Activated naive CD4-positive, alpha-beta T cell treated with anti-CD3 and anti-CD28 coated beads, Interleukin-2, amount 10 ng/mL, durations not matched to agents 7 days and 5 days (primary cell): ENCODE measurements around the gene HES5.
A peak's percentile ranks its signal among the peaks of the same experiment; 100 is the strongest.

Source experiments
- CTCF ChIA-PET: fragments of 350-600 bp; sonication (Branson Sonifier 250); formaldehyde crosslinking; loops from one replicate; lab custom pipeline; 2021; ENCODE audit warnings: antibody characterized with exemption; lab: Charles Lee
- DNase-seq: peaks from one replicate; pipeline ENCODE4 v3.0.0-alpha.2; 2020
- H3K27ac Mint-ChIP-seq: one replicate; pipeline ENCODE4 v1.8.0; 2021; ENCODE audit warnings: mild to moderate bottlenecking, moderate library complexity, mixed read lengths
- H3K27me3 Mint-ChIP-seq: one replicate; pipeline ENCODE4 v1.8.0; 2021; ENCODE audit warnings: mild to moderate bottlenecking, mixed read lengths
- H3K36me3 Mint-ChIP-seq: one replicate; pipeline ENCODE4 v1.8.0; 2021; ENCODE audit warnings: mixed read lengths
- H3K4me1 Mint-ChIP-seq: one replicate; pipeline ENCODE4 v1.8.0; 2021; ENCODE audit warnings: mixed read lengths
- H3K4me3 Mint-ChIP-seq: one replicate; pipeline ENCODE4 v1.8.0; 2021; ENCODE audit warnings: mild to moderate bottlenecking, moderate library complexity, mixed read lengths
- H3K9me3 Mint-ChIP-seq: one replicate; pipeline ENCODE4 v1.8.0; 2021; ENCODE audit warnings: mixed read lengths

Gene HES5

GRCh38 chr1:2504949-2505272 is 25.2 kb downstream of the HES5 start:
- H3K27me3 Mint-ChIP-seq = no peaks in the 10 kb centered on the region
- peaks cover 8% of the 10 kb centered on the region for H3K4me1 Mint-ChIP-seq
- no peak overlapping the region for H3K4me3 Mint-ChIP-seq
- H3K36me3 Mint-ChIP-seq = peaks cover 13% of the 10 kb centered on the region
- no peak overlapping the region for H3K27ac Mint-ChIP-seq
- DNase-seq = no peak
- CTCF ChIA-PET = no interaction called here
- no peaks in the 10 kb centered on the region for H3K9me3 Mint-ChIP-seq

- Mint-ChIP-seq H3K4me1 (peaks cover 13% of the 10 kb centered on the region), H3K27ac (no peak overlapping the region)
- CTCF ChIA-PET = no interaction called here
Observed at GRCh38 chr1:2504225-2504948, 25.7 kb downstream of the HES5 start.

GRCh38 chr1:2503554-2504224 is 26.4 kb downstream of the HES5 start:
- H3K4me1 Mint-ChIP-seq = peaks cover 18% of the 10 kb centered on the region
- no peak overlapping the region for H3K4me3 Mint-ChIP-seq
- H3K9me3 Mint-ChIP-seq = no peaks in the 10 kb centered on the region
- no peaks in the 10 kb centered on the region for H3K27me3 Mint-ChIP-seq
- CTCF ChIA-PET = no interaction called here
- DNase-seq = no peak
- H3K27ac Mint-ChIP-seq = peak overlapping the region; percentile 7
- peaks cover 6% of the 10 kb centered on the region for H3K36me3 Mint-ChIP-seq

More at GRCh38 chr1:2504225-2504948, 25.7 kb downstream of the HES5 start:
- no peaks in the 10 kb centered on the region for H3K27me3 Mint-ChIP-seq
- no peaks in the 10 kb centered on the region for H3K9me3 Mint-ChIP-seq
- peaks cover 11% of the 10 kb centered on the region for H3K36me3 Mint-ChIP-seq
- H3K4me3 Mint-ChIP-seq = no peak overlapping the region
- no peak for DNase-seq

GRCh38 chr1:2502661-2503553 is 27.2 kb downstream of the HES5 start:
- CTCF ChIA-PET = no interaction called here

GRCh38 chr1:2502210-2502609 is 27.9 kb downstream of the HES5 start:
- CTCF ChIA-PET = no interaction called here
- DNase-seq = no peak
- H3K27ac Mint-ChIP-seq = no peak overlapping the region

More at GRCh38 chr1:2502661-2503553, 27.2 kb downstream of the HES5 start:
- peaks cover 18% of the 10 kb centered on the region for H3K4me1 Mint-ChIP-seq
- H3K4me3 Mint-ChIP-seq = no peak overlapping the region
- no peaks in the 10 kb centered on the region for H3K9me3 Mint-ChIP-seq
- no peaks in the 10 kb centered on the region for H3K36me3 Mint-ChIP-seq
- no peak for DNase-seq
- H3K27ac Mint-ChIP-seq = peak overlapping the region; percentile 7
- no peaks in the 10 kb centered on the region for H3K27me3 Mint-ChIP-seq

GRCh38 chr1:2501820-2502119 is 28.3 kb downstream of the HES5 start:
- H3K36me3 Mint-ChIP-seq = no peaks in the 10 kb centered on the region
- no peak overlapping the region for H3K27ac Mint-ChIP-seq
- DNase-seq = no peak
- H3K4me3 Mint-ChIP-seq = no peak overlapping the region
- CTCF ChIA-PET = no interaction called here
- no peaks in the 10 kb centered on the region for H3K27me3 Mint-ChIP-seq
- H3K4me1 Mint-ChIP-seq = peaks cover 22% of the 10 kb centered on the region
- H3K9me3 Mint-ChIP-seq = no peaks in the 10 kb centered on the region

More at GRCh38 chr1:2502210-2502609, 27.9 kb downstream of the HES5 start:
- Mint-ChIP-seq H3K27me3 (no peaks in the 10 kb centered on the region), H3K4me1 (peaks cover 18% of the 10 kb centered on the region), H3K9me3 (no peaks in the 10 kb centered on the region), H3K4me3 (no peak overlapping the region), H3K36me3 (no peaks in the 10 kb centered on the region)

- no peak overlapping the region for H3K4me3 Mint-ChIP-seq
- no peak overlapping the region for H3K27ac Mint-ChIP-seq
- DNase-seq = no peak
- H3K4me1 Mint-ChIP-seq = peaks cover 27% of the 10 kb centered on the region
- CTCF ChIA-PET = no interaction called here
- H3K36me3 Mint-ChIP-seq = no peaks in the 10 kb centered on the region
- peaks cover 2% of the 10 kb centered on the region for H3K27me3 Mint-ChIP-seq
- H3K9me3 Mint-ChIP-seq = no peaks in the 10 kb centered on the region
Observed at GRCh38 chr1:2501041-2501819, 28.8 kb downstream of the HES5 start.

- Mint-ChIP-seq H3K4me1 (peaks cover 32% of the 10 kb centered on the region), H3K9me3 (no peaks in the 10 kb centered on the region), H3K4me3 (no peak overlapping the region), H3K27ac (peak overlapping the region; percentile 67), H3K27me3 (peaks cover 5% of the 10 kb centered on the region), H3K36me3 (no peaks in the 10 kb centered on the region)
- CTCF ChIA-PET = no interaction called here
- DNase-seq = peak; percentile 63
Observed at GRCh38 chr1:2499986-2500596, 30.0 kb downstream of the HES5 start.

- DNase-seq = no peak
- Mint-ChIP-seq H3K9me3 (no peaks in the 10 kb centered on the region), H3K27me3 (peaks cover 5% of the 10 kb centered on the region), H3K4me1 (peaks cover 33% of the 10 kb centered on the region), H3K27ac (peak overlapping the region; percentile 67), H3K36me3 (no peaks in the 10 kb centered on the region), H3K4me3 (no peak overlapping the region)
- CTCF ChIA-PET = no interaction called here
Observed at GRCh38 chr1:2499260-2499659, 30.8 kb downstream of the HES5 start.

GRCh38 chr1:2498648-2499047 is 31.4 kb downstream of the HES5 start:
- DNase-seq = no peak
- no peaks in the 10 kb centered on the region for H3K9me3 Mint-ChIP-seq
- H3K4me1 Mint-ChIP-seq = peaks cover 40% of the 10 kb centered on the region
- H3K4me3 Mint-ChIP-seq = no peak overlapping the region
- peaks cover 5% of the 10 kb centered on the region for H3K27me3 Mint-ChIP-seq
- CTCF ChIA-PET = no interaction called here
- H3K27ac Mint-ChIP-seq = no peak overlapping the region
- H3K36me3 Mint-ChIP-seq = no peaks in the 10 kb centered on the region

GRCh38 chr1:2497891-2498290 is 32.2 kb downstream of the HES5 start:
- no peaks in the 10 kb centered on the region for H3K36me3 Mint-ChIP-seq
- no peak for DNase-seq
- no peak overlapping the region for H3K27ac Mint-ChIP-seq
- no peaks in the 10 kb centered on the region for H3K9me3 Mint-ChIP-seq
- H3K27me3 Mint-ChIP-seq = peaks cover 9% of the 10 kb centered on the region
- H3K4me1 Mint-ChIP-seq = peaks cover 46% of the 10 kb centered on the region
- CTCF ChIA-PET = no interaction called here
- H3K4me3 Mint-ChIP-seq = no peak overlapping the region

- DNase-seq = no peak
- H3K27me3 Mint-ChIP-seq = peaks cover 12% of the 10 kb centered on the region
- peaks cover 46% of the 10 kb centered on the region for H3K4me1 Mint-ChIP-seq
- CTCF ChIA-PET = no interaction called here
- H3K27ac Mint-ChIP-seq = no peak overlapping the region
- H3K36me3 Mint-ChIP-seq = no peaks in the 10 kb centered on the region
- H3K9me3 Mint-ChIP-seq = no peaks in the 10 kb centered on the region
- no peak overlapping the region for H3K4me3 Mint-ChIP-seq
Observed at GRCh38 chr1:2496746-2497145, 33.3 kb downstream of the HES5 start.

GRCh38 chr1:2496087-2496622 is 33.9 kb downstream of the HES5 start:
- Mint-ChIP-seq H3K36me3 (no peaks in the 10 kb centered on the region), H3K27ac (no peak overlapping the region), H3K4me3 (no peak overlapping the region), H3K4me1 (peaks cover 46% of the 10 kb centered on the region), H3K9me3 (no peaks in the 10 kb centered on the region), H3K27me3 (peaks cover 15% of the 10 kb centered on the region)
- DNase-seq = peak; percentile 54
- CTCF ChIA-PET = no interaction called here
